Measurements from ENCODE around the gene HS2ST1. TPM values are rescaled to one million over a fixed set of nuclear protein-coding genes. Genes with fewer than 3 reads are reported as not detected.

HS2ST1 gene
- total and polyA plus RNA-seq, 2 experiments from 2014 or later: 6.7 to 17.1 TPM

GRCh38 chr1:86916752-86917151 lies 2.3 kb downstream of the HS2ST1 start:
- Mint-ChIP-seq H3K36me3 (ENCODE audit: low read depth) (peaks cover 5% of the 10 kb centered on the region; the same call in 2 of the 3 replicates), H3K4me3 (no peak overlapping the region; the same call in 2 of the 3 replicates), H3K27me3 (ENCODE audit: insufficient read depth, low read depth, poor library complexity) (peaks cover 4% of the 10 kb centered on the region), H3K9me3 (no peaks in the 10 kb centered on the region; the same call in 2 of the 3 replicates), H3K4me1 (peaks cover 17% of the 10 kb centered on the region), H3K27ac (no peak overlapping the region)
- Histone ChIP-seq H3K27ac (ENCODE audit: low read depth) (no peak overlapping the region), H3K4me1 (ENCODE audit: insufficient read depth) (peaks cover 10% of the 10 kb centered on the region), H3F3A (replicated peaks; ENCODE audit: low read depth) (no peaks in the 10 kb centered on the region; the same call in 1 of the 2 replicates), H3K79me2 (replicated peaks; ENCODE audit: insufficient read depth) (peaks cover 85% of the 10 kb centered on the region), H3K36me3 (ENCODE audit: insufficient read depth) (no peaks in the 10 kb centered on the region), H4K20me1 (replicated peaks; ENCODE audit: insufficient read depth) (peaks cover 20% of the 10 kb centered on the region), H3K27me3 (ENCODE audit: insufficient read depth) (no peaks in the 10 kb centered on the region), H2AFZ (no peak overlapping the region), H3K4me3 (no peak overlapping the region), H3K4me2 (peak overlapping the region; percentile 92), H3K9me2 (ENCODE audit: insufficient read depth) (no peaks in the 10 kb centered on the region)
- no peak for TF ChIP-seq EZH2 (IDR thresholded peaks at IDR 0.05; ENCODE audit: low read depth, unreplicated experiment)
- no peak for TF ChIP-seq ZNF462 (CRISPR knock-in tag; IDR thresholded peaks at IDR 0.05)
- TF ChIP-seq ZNF331 (CRISPR knock-in tag; IDR thresholded peaks at IDR 0.05; ENCODE audit: low read depth): no peak
- no peak for TF ChIP-seq POLR2AphosphoS5 (IDR thresholded peaks at IDR 0.05; ENCODE audit: low read depth)
- no peak for TF ChIP-seq NANOG (IDR thresholded peaks at IDR 0.05; ENCODE audit: borderline replicate concordance)
- TF ChIP-seq EZH2phosphoT487 (IDR thresholded peaks at IDR 0.05; ENCODE audit: unreplicated experiment): no peak
- no peak for TF ChIP-seq CREB1 (CRISPR knock-in tag; IDR thresholded peaks at IDR 0.05; ENCODE audit: low read depth)
- no peak for TF ChIP-seq CTCF (conservative IDR thresholded peaks at IDR 0.05; ENCODE audit: low read depth in 2 of 2)
- no peak for TF ChIP-seq ETS1 (IDR thresholded peaks at IDR 0.05)
- no peak for TF ChIP-seq ZNF114 (CRISPR knock-in tag; IDR thresholded peaks at IDR 0.05)
- TF ChIP-seq JUNB (IDR thresholded peaks at IDR 0.05; ENCODE audit: unreplicated experiment): no peak
- no peak for DNase-seq (ENCODE audit: low spot score)
- no peak for ATAC-seq
